ENCODE measurements around the gene CTIF. TPM values are rescaled to one million over a fixed set of nuclear protein-coding genes. Genes with fewer than 3 reads are reported as not detected.

CTIF gene
- total RNA-seq, 1 donor from 2014 or later: 84.3 TPM

DNA sequence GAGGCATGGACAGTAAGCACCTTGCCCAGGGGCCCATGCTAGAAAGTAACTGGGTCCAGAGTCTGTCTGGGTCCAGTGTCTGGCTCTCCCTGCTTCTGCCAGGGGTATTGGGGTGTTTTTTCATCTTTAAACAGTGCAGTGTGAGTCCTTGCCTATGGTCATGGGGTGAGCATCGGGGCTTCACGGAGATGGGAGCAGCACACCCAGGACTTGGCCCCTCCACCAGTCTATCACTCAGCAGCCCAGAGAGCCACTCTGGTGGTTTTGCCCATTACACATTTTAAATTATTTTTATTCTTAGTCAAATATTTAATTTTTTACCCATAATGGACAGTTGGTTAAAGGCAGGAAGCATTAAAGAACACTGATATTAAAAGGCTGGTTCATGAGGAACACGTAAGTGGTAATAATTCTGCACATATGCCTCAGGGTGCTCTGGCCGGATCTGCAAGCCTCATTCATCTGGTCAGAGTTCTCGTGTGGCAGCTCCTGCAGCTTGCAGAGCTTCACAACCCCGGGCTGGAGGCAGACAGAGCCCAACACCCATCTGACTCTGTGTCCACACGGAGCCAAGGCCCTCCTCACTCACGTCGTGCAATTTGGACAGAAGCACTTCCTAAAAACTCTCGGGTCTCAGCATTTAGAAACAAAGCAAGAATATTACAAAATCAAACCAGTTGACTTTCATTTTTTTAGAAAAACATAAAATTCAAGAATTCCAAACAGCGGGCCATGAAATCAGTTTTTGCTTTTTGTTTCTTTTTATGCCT lies 204.1 kb downstream of the CTIF start:
- no peak for DNase-seq (ENCODE audit: low spot score)
- intact Hi-C loops (cut with DNase I): no loop called here

- no peak for DNase-seq (ENCODE audit: low spot score)
- intact Hi-C loops (cut with DNase I): no loop called here
These were observed 205.1 kb downstream of the CTIF start for GRCh38 chr18:48743886-48744285.

DNA sequence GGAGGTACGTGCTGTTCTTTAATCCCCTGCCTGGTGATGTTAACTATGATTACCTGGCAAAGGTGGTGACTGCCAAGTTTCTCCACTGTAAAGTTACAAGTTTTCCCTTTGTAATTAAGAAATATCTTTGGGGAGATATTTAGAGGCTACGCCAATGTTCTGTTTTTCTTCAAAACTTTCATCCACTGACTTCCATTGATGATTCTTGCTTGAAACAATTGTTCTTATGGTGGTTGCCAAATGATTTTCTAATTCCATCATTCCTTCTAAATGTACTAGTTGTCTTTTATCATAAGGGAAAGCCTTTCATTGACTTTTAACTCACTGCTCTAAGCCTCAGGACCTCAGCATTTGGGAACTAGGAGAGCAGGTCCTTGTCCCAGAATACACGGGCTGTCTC lies 206.5 kb downstream of the CTIF start:
- intact Hi-C loops (cut with DNase I): no loop called here
- no peak for DNase-seq (ENCODE audit: low spot score)

GRCh38 chr18:48749768-48750167 lies 210.9 kb downstream of the CTIF start:
- intact Hi-C loops (cut with DNase I): no loop called here
- DNase-seq (ENCODE audit: low spot score): peak; percentile 86

- no peak for DNase-seq (ENCODE audit: low spot score)
- intact Hi-C loops (cut with DNase I): no loop called here
These were observed 211.8 kb downstream of the CTIF start for GRCh38 chr18:48750485-48751175.

GRCh38 chr18:48751727-48752468 lies 213.1 kb downstream of the CTIF start:
- DNase-seq (ENCODE audit: low spot score): no peak
- intact Hi-C loops (cut with DNase I): no loop called here

- DNase-seq (ENCODE audit: low spot score): no peak
- intact Hi-C loops (cut with DNase I): no loop called here
These were observed 213.6 kb downstream of the CTIF start for GRCh38 chr18:48752478-48752877.

DNA sequence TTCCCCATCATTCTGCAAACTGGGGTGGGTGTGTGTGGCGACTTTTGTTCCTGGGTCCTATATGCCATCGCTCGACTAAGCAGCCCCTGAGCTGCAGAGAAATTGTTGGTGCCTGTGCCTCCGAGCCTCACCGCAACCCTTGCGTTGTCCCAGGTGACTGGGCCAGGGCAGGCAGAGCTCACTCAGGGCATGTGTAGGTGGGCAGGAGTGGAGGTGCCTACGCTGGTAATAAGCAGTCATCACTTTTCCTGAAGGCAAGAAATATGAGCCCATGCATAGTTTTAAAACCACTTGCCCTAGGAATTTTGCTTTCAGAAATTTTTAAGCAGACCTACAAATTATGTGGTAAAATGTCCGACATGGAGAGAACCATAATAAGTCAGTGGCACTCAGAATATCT lies 214.1 kb downstream of the CTIF start:
- intact Hi-C loops (cut with DNase I): no loop called here
- DNase-seq (ENCODE audit: low spot score): no peak

DNA sequence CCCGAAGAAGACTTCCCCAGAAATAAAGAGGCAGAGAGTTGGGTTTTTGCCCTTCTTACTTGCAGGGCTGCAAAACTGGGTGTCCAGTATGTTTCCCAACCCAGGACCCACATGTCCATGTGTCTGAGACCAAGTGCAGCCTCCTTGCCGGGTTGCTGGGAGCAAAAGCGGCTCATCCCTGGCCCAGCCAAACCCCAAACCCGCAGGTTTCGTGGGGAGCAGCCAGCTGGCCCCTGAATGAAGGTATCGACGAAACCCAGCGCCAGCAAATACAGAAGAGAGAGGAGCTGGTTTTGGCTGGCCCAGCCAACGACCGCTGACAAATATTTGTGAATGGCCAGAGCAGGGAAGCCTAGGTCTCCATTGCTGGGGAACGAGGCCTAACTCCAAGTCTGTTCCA lies 214.9 kb downstream of the CTIF start:
- intact Hi-C loops (cut with DNase I): no loop called here
- DNase-seq (ENCODE audit: low spot score): no peak

GRCh38 chr18:48754559-48754958 lies 215.7 kb downstream of the CTIF start:
- no peak for DNase-seq (ENCODE audit: low spot score)
- intact Hi-C loops (cut with DNase I): no loop called here

- intact Hi-C loops (cut with DNase I): no loop called here
- no peak for DNase-seq (ENCODE audit: low spot score)
These were observed 216.2 kb downstream of the CTIF start for GRCh38 chr18:48754993-48755473.

GRCh38 chr18:48756511-48757226 lies 217.8 kb downstream of the CTIF start:
- DNase-seq (ENCODE audit: low spot score): no peak
- intact Hi-C loops (cut with DNase I): no loop called here

DNA sequence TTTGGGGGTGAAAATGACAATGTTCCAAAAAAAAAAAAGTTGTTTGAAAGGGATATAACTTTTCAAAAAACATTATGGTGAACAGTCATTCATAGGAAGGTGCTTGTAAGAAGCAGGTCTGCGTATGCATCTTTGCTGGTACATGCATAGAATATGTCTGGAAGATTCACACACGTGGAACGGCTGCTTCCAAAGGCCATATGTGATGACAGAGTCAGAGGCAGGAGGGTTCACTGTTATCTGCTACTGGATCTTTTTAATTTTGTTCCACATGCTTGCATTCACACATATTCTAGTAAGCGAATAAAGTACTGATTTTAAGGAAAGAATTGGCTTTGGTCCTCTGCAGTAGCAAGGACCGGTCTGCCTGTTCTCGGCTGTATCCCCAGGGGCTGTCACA lies 218.5 kb downstream of the CTIF start:
- intact Hi-C loops (cut with DNase I): no loop called here
- no peak for DNase-seq (ENCODE audit: low spot score)

DNA sequence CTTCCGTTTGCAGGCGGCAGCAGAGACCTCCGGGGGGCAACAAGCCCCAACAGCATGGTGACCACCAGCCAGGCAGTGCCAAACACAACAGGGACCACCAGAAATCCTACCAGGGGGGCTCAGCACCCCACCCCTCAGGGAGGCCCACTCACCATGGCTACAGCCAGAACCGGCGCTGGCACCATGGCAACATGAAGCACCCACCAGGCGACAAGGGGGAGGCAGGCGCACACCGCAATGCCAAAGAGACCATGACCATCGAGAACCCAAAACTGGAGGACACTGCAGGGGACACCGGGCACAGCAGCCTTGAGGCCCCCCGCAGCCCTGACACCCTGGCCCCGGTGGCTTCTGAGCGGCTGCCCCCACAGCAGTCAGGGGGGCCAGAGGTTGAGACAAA lies 219.1 kb downstream of the CTIF start:
- intact Hi-C loops (cut with DNase I): no loop called here
- DNase-seq (ENCODE audit: low spot score): no peak

DNA sequence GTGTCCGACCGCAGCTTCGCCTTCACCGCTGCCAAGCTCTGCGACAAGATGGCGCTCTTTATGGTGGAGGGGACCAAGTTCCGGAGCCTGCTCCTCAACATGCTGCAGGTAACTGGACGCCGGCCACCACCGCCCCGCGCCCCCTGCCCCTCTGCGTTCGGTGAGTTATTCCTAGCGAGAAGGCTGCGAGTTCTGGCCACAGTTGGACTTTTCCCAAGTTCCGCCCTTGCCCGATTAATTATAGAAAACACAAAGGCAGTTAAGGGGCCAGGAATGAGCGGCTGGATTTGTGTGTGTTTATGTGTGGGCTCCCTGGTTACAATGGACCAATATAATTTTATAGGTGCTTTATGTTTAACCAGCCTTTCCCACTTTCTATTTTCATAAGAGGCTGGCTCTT lies 222.8 kb downstream of the CTIF start:
- no peak for DNase-seq (ENCODE audit: low spot score)
- intact Hi-C loops (cut with DNase I): no loop called here

DNA sequence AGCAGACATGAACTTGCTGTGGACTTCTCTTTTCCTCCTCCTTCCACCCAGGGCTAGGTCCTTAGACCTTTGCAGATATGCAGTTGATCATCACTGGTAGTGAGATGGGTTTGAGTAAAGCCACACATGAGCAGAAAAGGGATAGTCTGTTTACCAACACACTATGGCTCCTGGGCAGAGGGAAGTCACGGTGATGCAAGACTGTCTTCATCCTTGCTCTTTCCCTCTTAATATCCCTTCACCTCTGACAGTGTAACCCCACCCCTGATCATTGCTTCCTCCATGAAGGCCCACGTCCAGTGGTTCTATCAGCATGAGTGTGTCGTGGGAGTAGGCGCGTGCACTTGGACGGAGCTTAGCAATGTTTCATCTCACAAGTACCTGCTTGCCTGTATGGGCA lies 223.2 kb downstream of the CTIF start:
- intact Hi-C loops (cut with DNase I): no loop called here
- no peak for DNase-seq (ENCODE audit: low spot score)

DNA sequence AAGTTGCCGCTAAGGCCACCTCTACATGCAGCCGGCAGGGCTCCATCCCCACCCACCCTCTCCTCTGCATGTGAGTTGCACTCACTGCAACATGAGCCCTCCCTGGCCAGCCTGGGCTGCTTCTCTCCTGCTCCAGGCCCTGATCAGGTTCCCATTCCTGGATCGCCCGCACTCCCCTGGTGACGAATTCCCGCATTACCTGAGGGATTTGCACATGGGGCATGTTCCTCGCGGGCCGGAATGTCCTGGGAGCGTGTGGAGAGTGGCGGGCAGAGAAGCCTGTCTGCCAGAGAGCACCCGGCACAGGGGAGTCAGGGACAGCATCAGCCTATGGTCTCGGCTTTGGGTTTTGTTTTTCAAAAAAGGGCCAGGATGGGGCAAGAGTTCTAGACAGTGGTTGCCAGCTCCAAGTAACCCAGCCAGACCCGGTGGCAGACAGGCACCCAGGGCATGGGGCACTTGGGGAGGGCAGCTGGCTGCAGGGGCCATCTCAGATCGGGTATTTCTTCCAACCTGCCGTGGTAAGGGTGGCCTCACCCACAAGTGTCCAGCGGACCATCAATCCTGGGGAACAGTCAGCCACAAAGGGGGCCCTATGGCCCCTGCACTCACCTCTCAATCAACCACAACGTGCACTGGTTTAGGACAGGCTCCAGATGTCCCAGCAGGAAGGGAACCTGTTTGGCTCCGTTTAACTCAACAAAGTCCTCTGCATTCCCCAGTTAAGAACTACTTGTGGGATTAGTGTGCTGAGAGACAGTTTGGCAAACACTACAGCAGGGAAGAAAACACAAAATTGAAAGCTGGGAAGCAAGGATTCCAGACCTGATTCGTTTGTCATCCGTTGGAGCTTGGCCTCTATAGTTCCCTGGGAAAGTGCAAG lies 224.2 kb downstream of the CTIF start:
- intact Hi-C loops (cut with DNase I): no loop called here
- no peak for DNase-seq (ENCODE audit: low spot score)

DNA sequence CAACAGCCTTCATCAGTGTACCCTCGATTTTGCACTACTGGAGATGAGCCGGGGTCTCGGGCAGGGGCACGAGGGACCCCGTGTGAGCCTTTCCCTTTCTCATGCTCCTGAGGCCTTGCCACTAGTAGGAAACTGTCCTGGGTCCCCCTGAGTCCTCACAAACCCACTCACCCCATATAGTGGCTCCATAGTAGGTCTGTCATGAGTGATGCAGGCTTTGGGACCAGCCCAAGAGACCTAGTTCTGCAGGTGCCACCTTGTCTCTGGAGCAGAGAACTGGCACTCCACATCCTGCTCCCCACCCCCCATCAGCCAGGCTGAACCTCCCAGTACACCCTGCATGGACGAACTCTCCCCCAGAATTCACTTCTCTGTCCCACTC lies 224.9 kb downstream of the CTIF start:
- intact Hi-C loops (cut with DNase I): no loop called here
- no peak for DNase-seq (ENCODE audit: low spot score)

- intact Hi-C loops (cut with DNase I): no loop called here
- DNase-seq (ENCODE audit: low spot score): no peak
These were observed 226.2 kb downstream of the CTIF start for GRCh38 chr18:48765053-48765452.

Data from cardiac septum (tissue), 1 donor.